GDM1 (cell line): ENCODE results near the gene TEAD3.

Source experiments
- DNase-seq: peaks from one replicate; lab custom pipeline; 2025; lab: John Stamatoyannopoulos, UW

The TEAD3 gene

DNA sequence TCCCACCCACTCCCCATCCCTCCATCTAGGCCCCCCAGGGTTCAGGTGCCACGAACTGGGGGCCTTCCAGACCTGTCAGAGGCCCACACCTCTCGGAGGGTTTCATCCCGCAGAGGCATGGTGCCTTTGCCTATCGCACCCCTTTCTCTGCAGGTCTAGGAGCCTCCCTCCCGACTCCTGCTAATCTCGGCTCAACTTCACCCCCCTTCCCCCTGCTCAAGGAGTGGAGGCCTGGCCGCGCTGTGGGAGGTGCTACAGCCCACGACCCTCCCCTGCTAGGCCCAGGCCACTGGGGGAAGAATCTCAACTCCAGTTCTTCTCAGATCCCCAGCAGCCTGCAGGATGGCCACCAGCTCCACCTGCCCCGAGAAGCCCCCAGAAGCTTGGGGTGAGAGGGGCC lies 15.9 kb upstream of the TEAD3 start, which contains the start of gene TULP1:
TULP1 (minus strand) TSS at position 157 of the 400 bp plus-strand sequence; CDS start at position 119, 38 bp downstream.
- DNase-seq: no peak

- DNase-seq: no peak
Observed at GRCh38 chr6:35512006-35512405, 15.1 kb upstream of the TEAD3 start.

- no peak for DNase-seq
Observed at GRCh38 chr6:35511562-35511941, 14.7 kb upstream of the TEAD3 start.

GRCh38 chr6:35510916-35511561 lies 14.2 kb upstream of the TEAD3 start:
- no peak for DNase-seq

DNA sequence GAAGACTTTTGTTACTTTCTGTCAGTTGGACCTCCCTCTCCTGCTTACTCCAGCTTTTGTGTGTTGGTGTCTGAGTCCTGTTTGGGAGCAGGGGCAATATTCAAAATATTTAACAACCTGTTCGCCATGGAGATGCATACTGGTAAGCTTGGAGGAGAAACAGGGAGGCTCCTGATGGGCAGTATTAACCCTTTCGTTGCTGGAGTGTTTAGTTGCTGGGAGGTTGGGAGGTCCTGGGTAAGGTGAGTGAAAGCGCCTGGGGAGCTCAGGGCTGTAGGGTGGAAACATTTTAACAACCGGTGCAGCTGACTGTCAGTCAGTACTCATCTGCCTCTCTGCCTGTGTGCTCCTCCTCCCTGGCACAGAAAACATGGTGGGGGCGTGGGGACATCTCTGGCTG lies 11.7 kb upstream of the TEAD3 start:
- DNase-seq: no peak

- no peak for DNase-seq
Observed at GRCh38 chr6:35508027-35508426, 11.1 kb upstream of the TEAD3 start.

- DNase-seq: no peak
Observed at GRCh38 chr6:35507221-35507620, 10.3 kb upstream of the TEAD3 start.

GRCh38 chr6:35506536-35506935 lies 9.7 kb upstream of the TEAD3 start:
- DNase-seq: no peak

DNA sequence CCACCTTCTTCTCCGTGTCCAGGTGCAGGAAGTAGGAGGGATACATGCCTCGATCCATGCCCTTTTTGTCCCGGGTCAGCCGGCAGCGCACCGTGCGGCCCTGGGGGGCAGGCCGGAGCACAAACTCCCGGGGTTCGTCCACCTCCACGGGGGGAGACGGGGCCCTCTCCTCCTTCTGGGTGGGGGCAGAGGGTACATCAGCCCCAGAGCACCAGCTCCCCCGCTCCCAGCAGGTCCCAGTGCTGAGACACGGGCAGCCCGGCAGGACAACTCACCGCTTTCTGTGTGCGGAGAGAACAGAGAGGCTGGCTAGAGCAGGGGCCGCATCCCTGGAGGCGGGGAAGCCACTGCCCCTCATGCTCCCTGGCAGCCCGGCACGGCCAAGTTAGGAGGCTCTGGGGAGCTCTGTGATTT lies 9.1 kb upstream of the TEAD3 start:
- no peak for DNase-seq

- DNase-seq: no peak
Observed at GRCh38 chr6:35503534-35503933, 6.7 kb upstream of the TEAD3 start.

- DNase-seq: no peak
Observed at GRCh38 chr6:35501784-35502183, 4.9 kb upstream of the TEAD3 start.

- no peak for DNase-seq
Observed at GRCh38 chr6:35500782-35501181, 3.9 kb upstream of the TEAD3 start.

GRCh38 chr6:35499372-35499771 lies 2.5 kb upstream of the TEAD3 start:
- DNase-seq: no peak

DNA sequence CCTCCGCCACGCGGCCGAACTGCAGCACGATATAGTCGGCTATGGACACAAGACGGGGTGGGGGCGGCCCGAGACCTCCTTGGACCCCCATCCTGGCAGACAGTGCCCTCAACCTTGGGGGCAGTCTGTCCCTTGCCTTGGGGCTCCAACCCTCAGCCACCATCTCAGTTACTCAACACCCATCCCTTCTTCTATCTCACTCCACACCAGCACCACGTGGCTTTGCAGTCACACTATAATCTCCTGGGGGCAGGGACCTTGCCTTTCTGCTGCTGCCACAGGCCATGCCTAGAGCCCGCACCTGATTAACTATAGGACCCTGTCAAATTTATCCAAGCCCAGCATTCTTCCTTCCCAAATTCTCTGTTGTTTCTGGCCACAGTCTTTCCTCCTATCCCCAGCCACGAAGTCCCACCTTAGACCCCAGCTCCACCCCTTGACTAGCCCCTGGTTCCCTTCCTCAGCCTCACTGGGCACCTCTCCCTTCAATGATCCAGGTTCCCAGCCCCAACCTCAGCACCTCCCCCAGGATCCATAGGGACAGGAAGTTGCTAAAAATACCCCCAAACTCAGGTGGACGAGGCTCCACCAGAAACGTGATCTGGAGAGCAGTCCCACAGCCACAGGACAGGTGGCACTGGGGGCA lies 1.7 kb upstream of the TEAD3 start:
- DNase-seq: no peak

DNA sequence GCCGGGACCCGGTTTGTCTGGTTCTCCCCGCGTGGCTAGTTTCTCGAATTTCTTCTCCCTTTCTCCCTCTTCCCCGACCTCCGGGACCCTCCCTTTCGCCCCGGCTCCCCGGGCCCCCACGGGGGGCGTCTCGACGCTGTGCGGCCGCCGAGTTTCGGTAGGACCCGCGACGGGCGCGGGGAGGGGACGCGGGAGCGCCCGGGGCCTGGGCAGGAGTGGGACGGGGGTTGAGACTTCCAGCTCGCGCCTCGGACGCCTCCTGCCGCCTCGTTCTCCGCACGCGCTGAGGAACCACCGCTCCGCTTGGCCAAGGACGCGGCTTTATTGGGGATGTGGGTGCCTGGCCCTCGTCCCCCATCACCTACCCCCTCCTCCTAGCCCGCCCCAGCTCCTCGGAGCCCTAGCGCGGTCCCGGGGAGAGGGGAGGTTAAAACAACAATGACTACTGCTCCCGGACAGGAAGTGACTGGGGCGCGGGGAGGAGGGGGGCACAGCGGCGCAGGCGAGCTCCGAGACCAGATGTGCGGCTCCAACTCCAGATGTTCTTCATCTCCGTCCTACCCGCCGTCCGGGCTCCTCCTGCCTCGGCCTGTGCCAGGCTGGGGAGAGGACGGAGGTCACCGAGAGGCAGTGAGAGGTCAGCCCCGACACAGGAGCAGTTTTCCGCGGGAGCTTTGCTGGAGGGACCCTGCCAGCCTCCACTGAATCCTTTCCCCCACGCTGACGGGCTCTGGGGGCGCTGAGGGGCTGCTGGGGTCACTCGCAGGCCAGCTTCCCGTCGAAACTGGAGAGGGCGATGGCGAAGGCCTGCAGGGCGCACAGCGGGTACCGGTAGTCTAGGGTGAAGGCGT lies 917 bp upstream of the TEAD3 start:
- DNase-seq: no peak

DNA sequence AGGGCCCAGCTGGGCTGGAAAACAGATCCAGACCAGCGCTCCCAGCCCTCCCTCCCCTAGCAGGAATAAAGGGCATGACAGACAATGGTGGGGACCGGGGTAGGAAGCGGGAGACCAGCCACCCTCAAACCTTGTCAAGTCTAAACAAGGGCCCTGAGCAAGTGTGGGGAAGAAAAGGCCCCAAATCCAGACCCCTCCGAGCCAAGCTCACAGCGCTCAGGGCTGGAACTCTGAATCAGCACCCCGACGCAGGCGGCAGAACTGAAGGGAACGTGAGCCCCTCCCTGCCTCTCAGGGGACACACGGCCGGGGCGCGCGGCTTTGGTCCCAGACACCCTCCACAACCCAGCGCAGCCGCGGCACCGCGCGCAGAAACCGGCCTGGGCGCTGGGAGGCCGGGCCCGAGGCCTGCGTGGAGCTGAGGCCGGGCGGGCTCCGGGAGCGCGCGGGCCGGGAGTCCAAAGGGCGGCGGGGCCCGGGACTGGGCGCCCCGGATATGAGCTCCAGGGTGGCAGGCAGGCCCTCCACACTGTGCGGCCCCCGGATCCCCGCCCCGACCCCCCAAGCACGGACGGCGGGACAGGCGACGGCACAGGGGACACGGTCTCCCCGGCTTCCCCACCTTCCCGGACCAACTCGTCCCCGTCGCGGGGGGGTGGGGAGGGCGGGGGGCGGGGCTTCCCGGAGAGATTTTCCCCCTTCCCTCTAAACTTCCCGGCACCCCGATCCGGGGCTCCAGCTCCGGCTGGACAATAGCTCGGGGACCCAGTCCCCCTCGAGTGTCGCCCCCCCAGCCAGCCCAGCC lies 641 bp downstream of the TEAD3 start:
- DNase-seq: no peak

DNA sequence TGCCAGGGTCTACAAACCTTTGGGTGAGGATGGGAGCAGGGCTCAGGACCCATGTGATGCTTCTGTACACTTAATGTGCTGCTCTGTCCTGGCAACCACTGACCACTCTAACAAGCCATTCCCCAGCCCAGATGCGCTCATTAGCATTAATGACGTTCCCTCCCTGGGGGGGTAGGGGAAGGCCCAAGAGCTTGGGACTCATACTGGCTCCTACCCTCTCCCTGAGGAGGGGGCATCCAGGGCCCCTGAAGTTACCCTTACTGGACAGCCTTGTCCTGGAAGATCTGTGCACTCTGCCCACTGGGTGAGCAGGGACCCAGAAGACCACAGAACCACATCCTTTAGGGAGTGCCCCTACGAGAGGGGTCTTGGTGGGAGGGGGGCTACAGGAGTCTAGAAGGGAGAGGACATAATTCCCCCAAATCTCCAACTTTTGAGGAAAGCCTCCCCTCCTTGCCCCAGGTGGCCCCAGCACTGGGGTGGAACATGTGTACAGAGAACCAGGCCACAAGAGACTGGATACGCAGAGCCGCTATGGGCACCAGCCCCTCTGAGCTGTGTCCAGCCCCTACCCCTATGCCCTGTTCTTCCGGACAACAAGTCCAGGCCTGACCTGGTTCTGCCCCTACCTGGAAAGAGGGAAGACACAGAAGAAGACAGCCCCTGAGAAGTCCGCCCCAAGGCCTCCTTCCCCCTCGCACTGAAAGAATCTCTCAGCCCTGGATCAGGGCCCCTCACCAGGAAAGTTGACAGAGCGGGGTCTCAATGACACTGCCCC lies 1.4 kb downstream of the TEAD3 start:
- no peak for DNase-seq

DNA sequence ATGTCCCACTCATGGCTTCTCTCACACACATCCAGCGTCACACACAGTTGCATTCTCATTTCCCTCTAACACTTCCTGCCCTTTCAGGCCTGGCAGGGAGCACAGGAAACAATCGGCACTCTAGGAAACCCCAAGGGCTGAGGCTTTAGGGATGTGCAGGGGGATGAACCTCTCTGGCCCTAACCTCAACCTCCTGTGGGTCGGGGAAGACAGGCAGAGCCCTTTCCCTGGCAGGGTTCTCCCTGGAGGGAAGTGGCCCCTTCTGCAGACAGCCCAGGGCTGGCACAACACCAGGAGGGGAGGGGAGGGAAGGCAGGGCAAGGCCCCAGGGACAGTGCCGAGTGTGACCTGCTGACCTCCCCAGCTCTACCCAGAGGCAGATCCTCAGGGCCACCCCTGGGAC lies 2.7 kb downstream of the TEAD3 start:
- peak; percentile 83 for DNase-seq

DNA sequence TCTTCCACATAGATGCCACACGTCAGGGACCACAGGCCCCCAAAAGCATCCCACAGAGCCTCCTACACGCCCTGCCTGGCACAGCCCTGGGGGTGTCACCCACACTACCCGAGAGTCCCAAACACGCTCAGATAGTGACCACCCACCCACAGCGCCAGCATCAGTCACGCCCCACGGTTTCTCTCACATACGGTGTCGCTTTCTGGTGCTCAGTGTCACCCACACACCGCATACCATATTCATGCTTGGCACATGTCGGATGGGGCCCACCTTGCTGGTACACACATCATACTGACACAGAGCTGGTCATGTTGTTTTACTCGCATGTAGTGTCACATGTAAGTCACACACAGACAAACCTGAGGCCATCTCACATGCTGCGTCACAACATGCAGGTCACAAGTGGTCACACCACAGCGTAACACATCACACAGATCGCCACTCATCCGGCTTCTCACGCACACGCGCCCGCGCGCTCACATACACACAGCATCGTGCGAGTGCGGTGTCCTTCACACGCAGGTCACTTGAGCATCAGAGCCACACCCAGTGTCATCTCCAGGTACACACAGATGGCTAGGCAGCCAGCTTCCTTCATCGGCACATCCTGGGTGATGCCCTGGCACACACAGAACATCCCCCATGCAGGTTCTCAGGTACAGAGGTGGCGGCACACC lies 3.4 kb downstream of the TEAD3 start:
- no peak for DNase-seq

GRCh38 chr6:35492974-35493284 lies 4.0 kb downstream of the TEAD3 start:
- DNase-seq: no peak
